MM.1S (cell line): ENCODE measurements around the gene NOL11.

Experiments
- DNase-seq: peaks from one replicate; pipeline ENCODE4 v3.0.0-alpha.2; 2015
- H2AFZ ChIP-seq: fragments of 300-600 bp; sonication (generic); 2 replicates; pipeline ENCODE4 v1.6.0; 2016; ENCODE audit warnings: antibody characterized with exemption, low read length
- H3F3A ChIP-seq: fragments of 300-600 bp; sonication (generic); 2 replicates; pipeline ENCODE4 v1.6.1; 2016; ENCODE audit warnings: mild to moderate bottlenecking, antibody characterized with exemption, low read length, moderate library complexity, mixed read lengths; ENCODE audit not compliant: insufficient read depth
- H3K27ac ChIP-seq: fragments of 300-600 bp; sonication (generic); 2 replicates; pipeline ENCODE4 v1.5.1; 2016; ENCODE audit warnings: mild to moderate bottlenecking, low read length
- H3K27me3 ChIP-seq: fragments of 300-600 bp; sonication (generic); replicated peaks from 2 replicates; pipeline ENCODE4 v1.6.0; 2016; ENCODE audit warnings: low read length; ENCODE audit not compliant: insufficient read depth
- H3K36me3 ChIP-seq: fragments of 300-600 bp; sonication (generic); replicated peaks from 2 replicates; pipeline ENCODE4 v1.6.1; 2016; ENCODE audit warnings: mild to moderate bottlenecking, low read length, mixed read lengths; ENCODE audit not compliant: insufficient read depth
- H3K4me1 ChIP-seq: fragments of 300-600 bp; sonication (generic); 2 replicates; pipeline ENCODE4 v1.6.1; 2016; ENCODE audit warnings: low read length, mixed read lengths
- H3K4me2 ChIP-seq: fragments of 300-600 bp; sonication (generic); 2 replicates; pipeline ENCODE4 v1.6.0; 2016; ENCODE audit warnings: low read depth, low read length
- H3K4me3 ChIP-seq: fragments of 300-600 bp; sonication (generic); 2 replicates; pipeline ENCODE4 v1.5.1; 2016; ENCODE audit warnings: low read length, mixed read lengths
- H3K79me2 ChIP-seq: fragments of 300-600 bp; sonication (generic); 2 replicates; pipeline ENCODE4 v1.6.1; 2016; ENCODE audit warnings: mixed run types, low read length, mixed read lengths
- H3K9ac ChIP-seq: fragments of 300-600 bp; sonication (generic); 2 replicates; pipeline ENCODE4 v1.6.1; 2016; ENCODE audit warnings: low read length, mixed read lengths
- H3K9me2 ChIP-seq: fragments of 300-600 bp; sonication (generic); replicated peaks from 2 replicates; pipeline ENCODE4 v1.6.1; 2016; ENCODE audit warnings: mild to moderate bottlenecking, low read length, mixed read lengths; ENCODE audit not compliant: insufficient read depth
- H3K9me3 ChIP-seq: fragments of 300-600 bp; sonication (generic); replicated peaks from 2 replicates; pipeline ENCODE4 v1.6.1; 2016; ENCODE audit warnings: mild to moderate bottlenecking, low read length, mixed read lengths; ENCODE audit not compliant: insufficient read depth
- H4K20me1 ChIP-seq: fragments of 300-600 bp; sonication (generic); 2 replicates; pipeline ENCODE4 v1.6.1; 2016; ENCODE audit warnings: mild to moderate bottlenecking, low read length, moderate library complexity, mixed read lengths; ENCODE audit not compliant: insufficient read depth
- EZH2 ChIP-seq: fragments of 300-600 bp; sonication (generic); optimal IDR thresholded peaks from 2 replicates; pipeline ENCODE3; 2017; ENCODE audit warnings: low read depth, mild to moderate bottlenecking, antibody characterized with exemption, low read length, mixed read lengths
- EZH2phosphoT487 ChIP-seq: fragments of 300-600 bp; sonication (generic); IDR thresholded peaks from 2 replicates; pipeline ENCODE4 v1.6.1; 2018; ENCODE audit warnings: antibody characterized with exemption, low read length
- TF ChIP-seq, protein P1 (sequence below): fragments of 300-600 bp; sonication (generic); IDR thresholded peaks from 2 replicates; pipeline ENCODE4 v1.5.1; 2016; ENCODE audit warnings: antibody characterized with exemption, low read length, mixed read lengths

NOL11 gene

GRCh38 chr17:67708378-67708777 lies 9.4 kb upstream of the NOL11 start:
- DNase-seq, result no peak
- H3K4me2 ChIP-seq, result no peak overlapping the region
- no peak overlapping the region for H2AFZ ChIP-seq

GRCh38 chr17:67711916-67712315 lies 5.8 kb upstream of the NOL11 start:
- no peak overlapping the region for H3K4me3 ChIP-seq
- no peaks in the 10 kb centered on the region for H3K4me1 ChIP-seq
- no peak overlapping the region for H3K4me2 ChIP-seq
- H4K20me1 ChIP-seq, result no peaks in the 10 kb centered on the region
- no peaks in the 10 kb centered on the region for H3K36me3 ChIP-seq
- H3F3A ChIP-seq, result no peaks in the 10 kb centered on the region
- DNase-seq, result no peak
- peaks cover under 1% of the 10 kb centered on the region for H3K79me2 ChIP-seq
- no peak overlapping the region for H3K9ac ChIP-seq
- H3K27me3 ChIP-seq, result no peaks in the 10 kb centered on the region
- TF ChIP-seq EZH2, result no peak
- TF ChIP-seq EZH2phosphoT487, result no peak
- TF ChIP-seq, protein P1, sequence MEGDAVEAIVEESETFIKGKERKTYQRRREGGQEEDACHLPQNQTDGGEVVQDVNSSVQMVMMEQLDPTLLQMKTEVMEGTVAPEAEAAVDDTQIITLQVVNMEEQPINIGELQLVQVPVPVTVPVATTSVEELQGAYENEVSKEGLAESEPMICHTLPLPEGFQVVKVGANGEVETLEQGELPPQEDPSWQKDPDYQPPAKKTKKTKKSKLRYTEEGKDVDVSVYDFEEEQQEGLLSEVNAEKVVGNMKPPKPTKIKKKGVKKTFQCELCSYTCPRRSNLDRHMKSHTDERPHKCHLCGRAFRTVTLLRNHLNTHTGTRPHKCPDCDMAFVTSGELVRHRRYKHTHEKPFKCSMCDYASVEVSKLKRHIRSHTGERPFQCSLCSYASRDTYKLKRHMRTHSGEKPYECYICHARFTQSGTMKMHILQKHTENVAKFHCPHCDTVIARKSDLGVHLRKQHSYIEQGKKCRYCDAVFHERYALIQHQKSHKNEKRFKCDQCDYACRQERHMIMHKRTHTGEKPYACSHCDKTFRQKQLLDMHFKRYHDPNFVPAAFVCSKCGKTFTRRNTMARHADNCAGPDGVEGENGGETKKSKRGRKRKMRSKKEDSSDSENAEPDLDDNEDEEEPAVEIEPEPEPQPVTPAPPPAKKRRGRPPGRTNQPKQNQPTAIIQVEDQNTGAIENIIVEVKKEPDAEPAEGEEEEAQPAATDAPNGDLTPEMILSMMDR, result no peak
- H3K9me2 ChIP-seq, result no peaks in the 10 kb centered on the region
- no peak overlapping the region for H2AFZ ChIP-seq
- no peaks in the 10 kb centered on the region for H3K9me3 ChIP-seq
- no peak overlapping the region for H3K27ac ChIP-seq

More at GRCh38 chr17:67708378-67708777, 9.4 kb upstream of the NOL11 start:
- Histone ChIP-seq H4K20me1 (no peaks in the 10 kb centered on the region), H3K27ac (no peak overlapping the region), H3K9ac (no peak overlapping the region), H3K79me2 (no peaks in the 10 kb centered on the region), H3F3A (no peaks in the 10 kb centered on the region), H3K9me2 (no peaks in the 10 kb centered on the region), H3K9me3 (no peaks in the 10 kb centered on the region), H3K4me1 (no peaks in the 10 kb centered on the region), H3K4me3 (no peak overlapping the region), H3K27me3 (no peaks in the 10 kb centered on the region), H3K36me3 (no peaks in the 10 kb centered on the region)
- TF ChIP-seq EZH2phosphoT487 (no peak), EZH2 (no peak)
- TF ChIP-seq, protein P1, result no peak

DNA sequence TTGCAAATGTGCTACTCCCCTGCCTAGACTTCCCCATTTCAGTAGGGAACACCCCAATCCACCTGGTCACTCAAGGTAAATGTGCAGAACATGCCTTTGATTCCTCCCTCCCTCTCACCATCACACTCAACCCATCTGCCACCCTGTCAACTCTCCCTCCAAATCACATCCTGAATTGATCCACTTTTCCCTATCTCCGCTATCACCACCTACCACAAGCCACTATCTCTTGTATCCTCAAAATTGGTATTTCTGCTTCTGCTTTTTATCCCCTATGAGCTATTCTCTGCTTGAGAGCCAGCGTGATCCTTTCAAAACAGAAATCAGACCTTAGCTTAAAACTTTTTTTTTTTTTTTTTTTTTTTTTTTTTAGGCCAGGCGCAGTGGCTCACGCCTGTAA lies 5.4 kb upstream of the NOL11 start:
- DNase-seq, result no peak
- Histone ChIP-seq H3K4me1 (no peaks in the 10 kb centered on the region), H3K9me2 (no peaks in the 10 kb centered on the region), H3K79me2 (peaks cover 5% of the 10 kb centered on the region), H4K20me1 (no peaks in the 10 kb centered on the region), H3F3A (no peaks in the 10 kb centered on the region), H3K4me3 (no peak overlapping the region), H3K9ac (no peak overlapping the region), H3K27me3 (no peaks in the 10 kb centered on the region), H3K4me2 (no peak overlapping the region), H2AFZ (no peak overlapping the region), H3K36me3 (no peaks in the 10 kb centered on the region), H3K27ac (no peak overlapping the region), H3K9me3 (no peaks in the 10 kb centered on the region)
- TF ChIP-seq, protein P1, result no peak
- TF ChIP-seq EZH2phosphoT487, result no peak
- TF ChIP-seq EZH2, result no peak
